ENCODE data around the gene TMEM120A.

DNA sequence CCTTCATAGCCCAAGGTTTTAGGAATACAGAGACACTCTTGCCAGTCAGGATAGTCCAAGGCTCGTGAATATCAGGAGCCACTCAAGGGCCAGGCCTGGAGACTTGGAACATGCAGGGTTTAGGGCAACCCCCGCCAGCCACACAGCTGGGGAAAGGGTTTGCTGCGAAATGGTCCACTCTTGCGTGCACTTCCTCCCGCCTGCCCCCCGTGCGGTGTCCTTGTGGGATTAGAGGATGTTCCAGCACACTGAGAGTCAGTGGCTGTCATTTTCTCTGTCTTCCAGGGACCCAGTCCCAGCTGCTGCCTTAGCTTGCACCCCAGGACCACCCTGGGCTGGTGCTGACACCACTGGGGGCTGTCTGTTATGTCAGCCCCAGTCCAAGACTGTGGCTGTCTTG is 41.0 kb downstream of the TMEM120A start:
- TF ChIP-seq, protein P1, sequence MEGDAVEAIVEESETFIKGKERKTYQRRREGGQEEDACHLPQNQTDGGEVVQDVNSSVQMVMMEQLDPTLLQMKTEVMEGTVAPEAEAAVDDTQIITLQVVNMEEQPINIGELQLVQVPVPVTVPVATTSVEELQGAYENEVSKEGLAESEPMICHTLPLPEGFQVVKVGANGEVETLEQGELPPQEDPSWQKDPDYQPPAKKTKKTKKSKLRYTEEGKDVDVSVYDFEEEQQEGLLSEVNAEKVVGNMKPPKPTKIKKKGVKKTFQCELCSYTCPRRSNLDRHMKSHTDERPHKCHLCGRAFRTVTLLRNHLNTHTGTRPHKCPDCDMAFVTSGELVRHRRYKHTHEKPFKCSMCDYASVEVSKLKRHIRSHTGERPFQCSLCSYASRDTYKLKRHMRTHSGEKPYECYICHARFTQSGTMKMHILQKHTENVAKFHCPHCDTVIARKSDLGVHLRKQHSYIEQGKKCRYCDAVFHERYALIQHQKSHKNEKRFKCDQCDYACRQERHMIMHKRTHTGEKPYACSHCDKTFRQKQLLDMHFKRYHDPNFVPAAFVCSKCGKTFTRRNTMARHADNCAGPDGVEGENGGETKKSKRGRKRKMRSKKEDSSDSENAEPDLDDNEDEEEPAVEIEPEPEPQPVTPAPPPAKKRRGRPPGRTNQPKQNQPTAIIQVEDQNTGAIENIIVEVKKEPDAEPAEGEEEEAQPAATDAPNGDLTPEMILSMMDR (conservative IDR thresholded peaks at IDR 0.05; ENCODE audit: low read length), result no peak
- TF ChIP-seq EZH2phosphoT487 (IDR thresholded peaks at IDR 0.05; ENCODE audit: borderline replicate concordance, low read depth, low read length), result no peak

All from OCI-LY7 (cell line).